WERI-Rb-1 (cell line): Measurements from ENCODE around the gene NR4A1.

Source experiments
- DNase-seq: peaks from one replicate; pipeline ENCODE4 v3.0.0-alpha.2; 2020
- H3K27ac ChIP-seq: fragments of 250-450 bp; sonication (Bioruptor Pico); 2 replicates; pipeline ENCODE4 v1.5.1; 2020; ENCODE audit warnings: mild to moderate bottlenecking, moderate library complexity
- H3K27me3 ChIP-seq: fragments of 250-450 bp; sonication (Bioruptor Pico); 2 replicates; pipeline ENCODE4 v1.5.1; 2021; ENCODE audit warnings: mild to moderate bottlenecking, low read depth, moderate library complexity; ENCODE audit not compliant: insufficient read depth, severe bottlenecking
- H3K36me3 ChIP-seq: fragments of 250-450 bp; sonication (Bioruptor Pico); 2 replicates; pipeline ENCODE4 v1.5.1; 2020; ENCODE audit warnings: mild to moderate bottlenecking, moderate library complexity
- H3K4me3 ChIP-seq: 2 replicates; pipeline ENCODE4 v1.5.1; 2011; ENCODE audit warnings: low read depth, mild to moderate bottlenecking, control low read depth, low read length
- H3K9me3 ChIP-seq: fragments of 250-450 bp; sonication (Bioruptor Pico); 2 replicates; pipeline ENCODE4 v1.5.1; 2021; ENCODE audit warnings: mild to moderate bottlenecking, moderate library complexity; ENCODE audit not compliant: severe bottlenecking
- TF ChIP-seq, protein P1 (sequence below): IDR thresholded peaks from 2 replicates; pipeline ENCODE4 v1.5.1; 2011; ENCODE audit warnings: low read depth, mild to moderate bottlenecking, control low read depth, inconsistent platforms, low read length

The NR4A1 gene

DNA sequence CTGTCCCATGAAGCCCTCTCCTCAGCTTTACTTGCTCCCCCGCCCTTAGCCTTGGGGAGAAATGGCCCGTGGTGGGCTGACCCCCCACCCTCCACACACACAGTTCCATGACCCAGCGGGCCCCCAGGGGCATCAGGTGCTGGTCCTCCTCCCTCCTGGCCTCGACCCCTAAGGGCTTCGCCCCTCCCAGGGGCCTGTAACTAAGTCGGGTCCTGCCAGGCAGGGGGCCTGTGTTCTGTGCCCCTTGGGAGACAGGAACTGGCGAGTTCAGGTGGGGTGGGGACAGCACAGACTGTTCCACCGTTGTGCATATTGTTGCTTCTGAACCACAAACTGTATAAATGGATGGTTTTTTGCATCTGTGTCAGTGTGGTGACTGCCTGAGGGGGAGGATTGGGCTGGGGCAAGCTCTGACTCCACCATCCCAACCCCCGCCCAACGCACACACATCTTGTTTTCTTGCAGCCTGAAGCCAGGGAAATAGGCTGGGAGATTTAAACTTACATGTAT is 35.7 kb upstream of the NR4A1 start:
- Histone ChIP-seq H3K27ac (no peak overlapping the region), H3K4me3 (no peak overlapping the region), H3K9me3 (no peaks in the 10 kb centered on the region), H3K27me3 (no peaks in the 10 kb centered on the region), H3K36me3 (peaks cover 5% of the 10 kb centered on the region; the same call in 1 of the 2 replicates)
- TF ChIP-seq, protein P1, sequence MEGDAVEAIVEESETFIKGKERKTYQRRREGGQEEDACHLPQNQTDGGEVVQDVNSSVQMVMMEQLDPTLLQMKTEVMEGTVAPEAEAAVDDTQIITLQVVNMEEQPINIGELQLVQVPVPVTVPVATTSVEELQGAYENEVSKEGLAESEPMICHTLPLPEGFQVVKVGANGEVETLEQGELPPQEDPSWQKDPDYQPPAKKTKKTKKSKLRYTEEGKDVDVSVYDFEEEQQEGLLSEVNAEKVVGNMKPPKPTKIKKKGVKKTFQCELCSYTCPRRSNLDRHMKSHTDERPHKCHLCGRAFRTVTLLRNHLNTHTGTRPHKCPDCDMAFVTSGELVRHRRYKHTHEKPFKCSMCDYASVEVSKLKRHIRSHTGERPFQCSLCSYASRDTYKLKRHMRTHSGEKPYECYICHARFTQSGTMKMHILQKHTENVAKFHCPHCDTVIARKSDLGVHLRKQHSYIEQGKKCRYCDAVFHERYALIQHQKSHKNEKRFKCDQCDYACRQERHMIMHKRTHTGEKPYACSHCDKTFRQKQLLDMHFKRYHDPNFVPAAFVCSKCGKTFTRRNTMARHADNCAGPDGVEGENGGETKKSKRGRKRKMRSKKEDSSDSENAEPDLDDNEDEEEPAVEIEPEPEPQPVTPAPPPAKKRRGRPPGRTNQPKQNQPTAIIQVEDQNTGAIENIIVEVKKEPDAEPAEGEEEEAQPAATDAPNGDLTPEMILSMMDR: no peak
- DNase-seq: no peak

DNA sequence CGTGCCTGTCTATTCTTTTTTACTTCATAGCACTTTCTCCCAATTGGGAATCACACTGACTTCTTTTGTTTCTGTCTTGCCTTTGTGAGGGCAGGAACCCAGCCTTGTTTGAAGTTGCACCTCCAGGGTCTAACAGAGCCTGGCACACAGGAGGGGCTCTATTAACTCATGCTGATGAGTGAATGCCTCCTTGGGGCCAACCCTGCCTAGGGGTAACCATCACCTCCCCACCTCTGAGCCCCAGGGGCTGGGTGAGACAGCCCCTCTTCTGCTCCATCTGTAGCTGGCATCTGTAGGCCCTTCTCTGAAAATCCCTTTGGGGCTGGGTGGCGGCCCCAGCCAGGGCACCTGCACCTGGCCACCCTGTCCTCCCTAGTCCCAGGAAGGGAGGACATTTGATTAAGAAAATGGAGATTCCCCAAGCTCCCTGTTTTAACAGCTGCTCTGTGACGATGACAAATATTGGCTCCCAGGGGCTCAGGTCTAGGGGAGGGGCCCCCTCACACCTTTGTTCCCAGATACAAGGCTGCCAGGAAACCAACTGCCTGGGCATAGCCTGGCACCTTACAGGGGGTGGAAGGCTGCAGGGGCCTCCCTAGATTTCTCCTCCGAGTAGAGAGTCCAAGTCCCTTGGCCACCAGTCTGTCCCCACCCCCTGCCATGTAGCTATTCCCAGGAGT is 32.7 kb upstream of the NR4A1 start:
- 0 out of 2 replicates have a peak, but pooled peaks cover 2% of the 10 kb centered on the region for H3K36me3 ChIP-seq
- H3K27ac ChIP-seq: no peak overlapping the region
- H3K27me3 ChIP-seq: no peaks in the 10 kb centered on the region
- TF ChIP-seq, protein P1: no peak
- no peak for DNase-seq
- no peaks in the 10 kb centered on the region for H3K9me3 ChIP-seq
- H3K4me3 ChIP-seq: no peak overlapping the region

DNA sequence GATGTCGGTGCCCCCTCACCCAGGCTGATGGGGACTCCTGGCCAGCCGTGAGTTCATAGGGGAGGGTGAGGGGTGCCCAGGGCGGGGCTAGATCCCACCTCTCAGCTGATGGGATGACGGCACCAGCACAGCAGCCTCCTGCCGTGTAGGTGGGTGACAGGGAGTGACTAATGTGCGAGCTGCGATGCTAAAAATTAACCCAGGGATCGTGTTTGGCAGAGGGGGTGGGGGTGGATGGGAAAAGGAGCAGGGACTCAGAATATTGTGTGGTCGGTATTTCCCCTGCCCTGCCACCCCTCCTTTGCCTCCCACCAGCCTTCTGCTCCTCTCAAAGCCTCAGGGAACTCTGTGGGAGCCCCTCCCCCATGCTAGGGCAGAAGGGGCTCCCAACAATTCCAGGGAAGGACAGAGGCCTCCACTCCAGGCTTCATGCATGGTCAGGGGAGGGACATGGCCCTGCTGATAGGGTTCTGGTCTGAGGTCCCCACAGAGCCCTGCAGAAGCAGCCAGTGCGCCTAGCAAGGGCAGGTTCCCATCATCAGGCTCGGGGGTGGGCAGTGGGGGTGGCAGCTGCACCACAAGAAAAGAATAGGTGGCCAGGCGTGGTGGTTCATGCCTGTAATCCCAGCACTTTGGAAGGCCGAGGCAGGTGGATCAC is 32.0 kb upstream of the NR4A1 start:
- no peak for DNase-seq
- H3K36me3 ChIP-seq: 0 out of 2 replicates have a peak, but pooled peaks cover 1% of the 10 kb centered on the region
- TF ChIP-seq, protein P1: no peak
- no peak overlapping the region for H3K4me3 ChIP-seq
- H3K27ac ChIP-seq: no peak overlapping the region
- no peaks in the 10 kb centered on the region for H3K27me3 ChIP-seq
- no peaks in the 10 kb centered on the region for H3K9me3 ChIP-seq

DNA sequence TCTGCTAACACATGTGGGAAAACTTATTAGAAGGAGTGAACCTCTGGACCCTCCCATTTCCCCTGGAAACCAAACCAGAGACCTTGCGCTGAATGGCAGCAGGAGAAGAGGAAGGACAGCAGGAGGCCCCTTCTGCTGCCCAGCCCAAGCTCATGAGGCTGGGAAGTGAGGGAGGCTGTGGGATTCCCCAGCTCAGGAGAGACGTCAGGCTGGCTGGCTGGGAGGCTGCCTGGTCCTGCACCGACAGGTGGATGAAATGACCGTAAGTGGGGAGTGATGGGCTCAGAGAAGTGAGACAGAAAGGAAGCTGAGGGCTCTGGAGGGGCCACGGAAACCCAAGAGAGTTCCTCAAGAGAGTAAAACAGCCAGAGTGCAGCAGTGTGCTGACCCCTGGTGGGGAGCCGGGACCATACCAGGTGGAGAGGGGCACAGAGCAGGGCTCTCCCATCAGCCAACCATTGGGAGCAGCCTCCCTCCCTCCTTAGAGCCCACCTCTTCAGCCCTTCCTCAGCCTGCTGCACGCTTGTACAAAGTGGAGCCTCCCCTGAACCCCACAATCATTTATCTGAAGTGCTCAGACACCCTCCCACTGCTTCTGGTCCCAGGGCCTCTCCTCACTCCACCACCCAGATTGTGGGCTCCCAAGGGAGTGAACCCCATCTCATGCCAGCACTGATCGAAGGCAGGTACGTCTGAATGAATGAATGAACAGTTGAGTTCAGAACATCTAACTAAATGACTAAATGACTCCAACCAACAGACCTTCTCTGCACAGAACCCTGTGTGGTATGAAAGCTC is 30.5 kb upstream of the NR4A1 start:
- Histone ChIP-seq H3K4me3 (no peak overlapping the region), H3K27me3 (no peaks in the 10 kb centered on the region), H3K36me3 (no peaks in the 10 kb centered on the region), H3K9me3 (no peaks in the 10 kb centered on the region), H3K27ac (no peak overlapping the region)
- TF ChIP-seq, protein P1: peak; percentile 97
- DNase-seq: peak; percentile 81

DNA sequence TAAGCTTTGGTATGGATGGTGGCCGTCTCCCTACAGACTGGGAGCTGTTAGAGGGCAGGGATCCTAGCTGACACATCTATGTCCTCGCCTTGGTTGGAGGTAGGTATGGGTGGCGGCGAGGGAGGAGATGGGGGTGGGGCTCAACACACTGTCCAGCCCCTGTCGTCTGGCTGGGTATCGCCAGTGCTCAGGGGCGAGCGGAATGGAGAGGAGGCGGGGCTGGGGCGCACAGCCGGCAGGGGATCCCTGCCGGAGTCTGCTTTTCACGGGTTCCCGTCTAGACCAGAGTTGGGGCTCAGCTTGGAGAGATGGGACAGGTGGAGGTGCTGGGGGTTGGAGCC is 28.4 kb upstream of the NR4A1 start:
- H3K27me3 ChIP-seq: no peaks in the 10 kb centered on the region
- no peak overlapping the region for H3K27ac ChIP-seq
- peak; percentile 72 for DNase-seq
- H3K9me3 ChIP-seq: no peaks in the 10 kb centered on the region
- TF ChIP-seq, protein P1: no peak
- no peaks in the 10 kb centered on the region for H3K36me3 ChIP-seq
- H3K4me3 ChIP-seq: peak overlapping the region; percentile 65
